AG09309 (cell line): Measurements from ENCODE around the gene PGLYRP3.

ENCODE experiments used
- DNase-seq: peaks from one replicate; pipeline ENCODE4 v3.0.0-alpha.2; 2010; ENCODE audit warnings: low read depth
- H3K4me3 ChIP-seq: 2 replicates; pipeline ENCODE4 v1.5.1; 2011; ENCODE audit warnings: mild to moderate bottlenecking, low read depth, low read length, moderate library complexity; ENCODE audit not compliant: control insufficient read depth
- TF ChIP-seq, protein P1 (sequence below): IDR thresholded peaks from 2 replicates; pipeline ENCODE4 v1.5.1; 2011; ENCODE audit warnings: mild to moderate bottlenecking, low read depth, low read length, inconsistent platforms; ENCODE audit not compliant: insufficient read depth, control insufficient read depth; ENCODE audit errors: missing control alignments

The PGLYRP3 gene

DNA sequence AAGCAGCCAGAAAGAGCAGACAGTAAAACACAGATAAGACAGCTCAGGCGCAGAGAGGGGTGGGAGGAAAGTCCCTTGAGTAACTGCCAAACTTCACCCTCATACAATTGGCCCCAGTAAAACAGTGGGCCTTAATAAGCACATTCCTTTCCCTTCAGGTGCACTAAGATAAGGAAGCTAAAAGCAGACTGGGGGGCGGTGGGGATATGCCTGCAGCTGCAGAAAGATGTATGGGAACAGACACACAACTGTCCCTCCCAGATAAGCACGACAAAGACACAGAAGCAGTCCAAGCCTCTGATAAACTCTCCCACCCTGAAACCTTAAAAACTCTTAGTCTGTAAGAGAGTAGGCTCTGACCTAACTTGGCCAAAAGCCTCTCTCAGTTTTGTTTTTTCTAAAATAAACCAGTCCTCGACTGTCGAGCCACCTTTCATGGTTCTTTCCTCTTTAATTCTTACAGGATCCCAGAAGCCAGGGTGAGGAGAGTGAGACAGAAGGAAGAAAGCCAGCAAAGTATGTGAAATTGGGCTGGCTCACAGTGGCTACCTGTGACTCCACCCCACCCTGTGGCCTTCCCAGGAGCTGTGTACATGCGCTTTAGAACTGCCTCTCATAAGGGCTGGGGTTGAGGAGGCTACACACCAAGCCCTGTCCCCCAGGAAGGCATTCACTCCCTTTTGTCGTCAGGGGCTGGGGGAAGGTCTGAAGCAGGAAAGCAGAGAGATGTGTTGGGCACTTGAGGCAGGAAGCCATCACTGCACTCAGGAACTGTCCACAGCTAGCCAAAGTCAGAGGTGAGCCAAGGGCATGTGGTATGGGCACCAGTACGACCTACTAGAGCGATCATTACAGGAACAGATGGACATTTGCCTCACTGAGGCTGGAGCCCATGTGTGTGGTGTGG is 31.3 kb upstream of the PGLYRP3 start:
- DNase-seq, result no peak
- H3K4me3 ChIP-seq, result no peak overlapping the region
- TF ChIP-seq, protein P1, sequence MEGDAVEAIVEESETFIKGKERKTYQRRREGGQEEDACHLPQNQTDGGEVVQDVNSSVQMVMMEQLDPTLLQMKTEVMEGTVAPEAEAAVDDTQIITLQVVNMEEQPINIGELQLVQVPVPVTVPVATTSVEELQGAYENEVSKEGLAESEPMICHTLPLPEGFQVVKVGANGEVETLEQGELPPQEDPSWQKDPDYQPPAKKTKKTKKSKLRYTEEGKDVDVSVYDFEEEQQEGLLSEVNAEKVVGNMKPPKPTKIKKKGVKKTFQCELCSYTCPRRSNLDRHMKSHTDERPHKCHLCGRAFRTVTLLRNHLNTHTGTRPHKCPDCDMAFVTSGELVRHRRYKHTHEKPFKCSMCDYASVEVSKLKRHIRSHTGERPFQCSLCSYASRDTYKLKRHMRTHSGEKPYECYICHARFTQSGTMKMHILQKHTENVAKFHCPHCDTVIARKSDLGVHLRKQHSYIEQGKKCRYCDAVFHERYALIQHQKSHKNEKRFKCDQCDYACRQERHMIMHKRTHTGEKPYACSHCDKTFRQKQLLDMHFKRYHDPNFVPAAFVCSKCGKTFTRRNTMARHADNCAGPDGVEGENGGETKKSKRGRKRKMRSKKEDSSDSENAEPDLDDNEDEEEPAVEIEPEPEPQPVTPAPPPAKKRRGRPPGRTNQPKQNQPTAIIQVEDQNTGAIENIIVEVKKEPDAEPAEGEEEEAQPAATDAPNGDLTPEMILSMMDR, result no peak

DNA sequence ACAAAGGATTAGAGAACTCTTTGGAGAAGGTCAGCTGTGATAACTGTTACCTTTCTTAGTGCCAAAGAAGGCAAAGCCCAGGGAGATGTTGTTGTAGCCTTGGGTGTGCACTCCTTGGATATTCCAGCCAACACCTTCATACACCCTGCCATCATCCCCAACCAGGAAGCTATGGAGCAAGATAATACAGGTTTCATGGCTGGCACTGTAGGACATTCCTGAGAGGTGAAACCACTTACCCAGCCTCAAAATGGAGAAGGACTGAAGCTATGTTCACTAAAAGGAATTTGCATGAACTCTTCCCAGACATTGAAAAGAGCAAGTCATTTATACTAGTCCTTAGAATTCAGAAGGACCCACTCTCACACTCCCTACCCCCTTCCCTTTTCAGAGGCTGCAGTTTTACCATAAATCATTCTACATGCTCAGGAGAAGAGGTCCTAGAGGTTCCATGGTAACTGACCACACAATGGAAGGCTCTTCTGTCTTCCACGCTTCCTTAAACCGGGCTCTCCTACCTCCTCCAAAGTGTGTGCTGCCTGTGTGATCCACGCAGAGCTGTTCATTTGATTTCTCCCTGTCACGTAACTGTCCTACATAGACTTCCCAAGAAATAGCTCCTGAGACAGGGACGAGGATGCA is 30.4 kb upstream of the PGLYRP3 start:
- TF ChIP-seq, protein P1, result no peak
- DNase-seq, result no peak
- H3K4me3 ChIP-seq, result no peak overlapping the region

DNA sequence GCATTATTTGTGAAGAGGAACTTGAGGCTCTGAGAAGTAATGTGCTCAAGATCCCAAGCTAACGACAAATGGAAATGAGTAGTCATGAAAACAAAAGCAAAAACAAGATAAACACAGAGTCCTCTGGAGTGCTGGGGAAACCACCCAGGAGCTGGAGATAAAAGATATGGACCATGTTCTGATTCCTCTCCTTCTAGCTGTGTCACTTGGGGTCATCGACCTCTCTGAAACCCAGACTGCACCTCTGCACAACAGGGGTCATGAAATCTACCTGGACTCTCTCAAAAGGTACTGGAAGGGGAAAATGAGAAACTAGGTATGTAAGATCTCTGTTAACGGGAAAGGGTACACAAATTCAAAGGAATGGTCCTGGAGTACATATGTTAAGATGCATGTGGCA is 29.4 kb upstream of the PGLYRP3 start:
- TF ChIP-seq, protein P1, result no peak
- DNase-seq, result no peak
- H3K4me3 ChIP-seq, result no peak overlapping the region

DNA sequence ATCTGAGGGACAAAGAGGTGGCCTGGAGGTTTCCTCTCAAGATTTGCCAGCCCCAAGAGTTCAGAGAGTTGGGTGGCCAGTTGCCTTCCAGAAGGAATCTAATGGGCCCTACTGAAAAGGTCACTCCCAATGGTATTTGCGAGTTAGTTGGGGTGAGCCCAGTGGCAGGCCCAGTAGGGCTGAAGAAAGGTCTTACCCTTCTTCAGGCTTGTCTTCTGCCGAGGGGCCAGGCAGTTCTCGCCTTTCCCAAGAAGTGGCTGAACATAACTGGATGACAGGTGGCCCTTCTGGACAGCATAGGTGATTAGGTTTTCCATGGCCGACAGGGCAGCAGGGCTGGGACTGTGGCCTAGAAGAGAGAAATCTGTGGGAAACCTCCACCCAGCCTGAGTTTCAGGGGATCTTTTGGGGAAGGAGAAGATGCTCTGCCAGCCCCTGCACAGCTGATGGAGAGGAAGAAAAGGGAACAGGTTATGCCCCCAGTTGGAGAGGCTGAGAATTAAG is 28.7 kb upstream of the PGLYRP3 start:
- TF ChIP-seq, protein P1, result no peak
- DNase-seq, result no peak
- no peak overlapping the region for H3K4me3 ChIP-seq

DNA sequence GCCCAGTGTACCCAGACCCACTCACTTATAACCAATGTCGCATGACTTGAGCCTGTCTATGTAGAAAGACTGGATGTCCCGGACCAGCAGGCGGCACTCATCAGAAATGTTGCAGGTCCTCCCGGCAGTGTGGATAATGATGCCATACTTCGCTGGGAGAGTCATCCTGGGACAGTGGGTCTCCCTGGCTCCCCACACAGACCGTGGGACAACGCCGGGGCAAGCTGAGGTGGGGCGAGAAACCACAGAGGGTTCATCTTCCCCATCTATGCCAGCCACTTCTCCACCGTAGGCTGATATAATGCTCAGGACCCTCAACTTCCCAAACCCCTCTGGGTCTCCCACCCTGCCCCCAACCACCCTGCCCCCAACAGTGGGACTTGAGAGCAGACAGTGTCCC is 27.6 kb upstream of the PGLYRP3 start:
- TF ChIP-seq, protein P1, result no peak
- H3K4me3 ChIP-seq, result no peak overlapping the region
- no peak for DNase-seq

DNA sequence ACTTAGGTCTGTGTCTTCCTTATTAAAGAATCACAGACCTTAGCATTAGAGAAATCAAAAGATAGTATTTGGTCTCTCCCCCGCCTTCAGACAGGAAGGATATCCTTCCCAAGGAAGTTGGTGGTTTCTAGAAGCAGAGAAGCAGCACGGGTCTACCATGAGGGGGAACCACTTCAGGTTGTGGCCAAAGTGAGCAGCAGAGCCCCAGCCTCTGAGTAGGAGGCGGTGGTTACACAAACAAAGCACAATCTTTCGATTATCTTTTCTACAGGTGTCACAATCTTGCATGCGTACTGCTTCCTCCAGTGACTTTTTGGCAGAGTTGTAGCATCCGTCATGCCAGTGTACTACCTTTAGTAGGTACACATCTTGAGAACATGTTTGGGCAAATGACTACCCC is 27.1 kb upstream of the PGLYRP3 start:
- no peak for DNase-seq
- H3K4me3 ChIP-seq, result no peak overlapping the region
- TF ChIP-seq, protein P1, result no peak
